Aorta (tissue), 5 donors: ENCODE measurements around the gene LY86. TPM values are rescaled to one million over a fixed set of nuclear protein-coding genes. Genes with fewer than 3 reads are reported as not detected.

Experiments
- ATAC-seq: fragments of 200-7000 bp; cut with Tn5 transposase; one replicate; pipeline ENCODE4 v1.9.1; 2022; ENCODE audit warnings: moderate library complexity; ENCODE audit not compliant: low FRiP score
- DNase-seq, 2 donors: peaks; one replicate each; pipeline ENCODE4 v3.0.0-alpha.2; 2020
- H3K27ac ChIP-seq, 2 donors: one replicate each; pipeline ENCODE4 v1.5.1; 2013; ENCODE audit warnings: low read length in 2 of 2, mild to moderate bottlenecking in 2 of 2, moderate library complexity in 2 of 2, control low read depth in 1 of 2, inconsistent platforms in 1 of 2, low read depth in 1 of 2
- H3K27me3 ChIP-seq, 2 donors: one replicate each; pipeline ENCODE4 v1.6.1; 2013; ENCODE audit warnings: control low read depth in 1 of 2, low read length in 1 of 2, mild to moderate bottlenecking in 1 of 2, moderate library complexity in 1 of 2; ENCODE audit not compliant: insufficient read depth in 2 of 2, control insufficient read depth in 1 of 2
- H3K36me3 ChIP-seq, 2 donors: one replicate each; pipeline ENCODE4 v1.6.1; 2013; ENCODE audit warnings: control low read depth in 1 of 2, low read length in 1 of 2, mild to moderate bottlenecking in 1 of 2; ENCODE audit not compliant: insufficient read depth in 2 of 2, control insufficient read depth in 1 of 2
- H3K4me1 ChIP-seq, 2 donors: one replicate each; pipeline ENCODE4 v1.6.1; 2013; ENCODE audit warnings: low read length in 2 of 2, control low read depth in 1 of 2, mild to moderate bottlenecking in 1 of 2, moderate library complexity in 1 of 2; ENCODE audit not compliant: insufficient read depth in 2 of 2, control insufficient read depth in 1 of 2
- H3K4me3 ChIP-seq, 2 donors: one replicate each; pipeline ENCODE4 v1.5.1; 2013; ENCODE audit warnings: low read length in 2 of 2, control low read depth in 1 of 2, mild to moderate bottlenecking in 1 of 2
- H3K9me3 ChIP-seq: one replicate; pipeline ENCODE4 v1.6.1; 2013; ENCODE audit warnings: mild to moderate bottlenecking, low read length; ENCODE audit not compliant: control insufficient read depth
- WGBS, 2 donors: extraction: QIAGEN DNeasy Blood & Tissue Kit; methylation state at CpG; one replicate each; pipeline ENCODE4 v1.1.7; 2013; 5-methylcytosine and 5-hydroxymethylcytosine counted together
- intact Hi-C, 2 donors: fragments of 100-400 bp; cut with DNase I; formaldehyde crosslinking; loops; one replicate each; pipeline versions ENCODE4 v1.14.2 to v1.15.0; 2022
- polyA plus RNA-seq, 2 donors: library from polyadenylated mRNA; stranded (reverse); fragments of 200-250 nt; gene quantifications; one replicate each; pipeline ENCODE4 v1.2.3, GENCODE V29; 2013
- total RNA-seq, 2 donors: library from RNA; stranded (reverse); fragmentation: NEBNext Ultra II Directional; extraction: Animal tissue kit (Norgen Biotek cat#: 25700); gene quantifications; one replicate each; pipeline ENCODE4 v1.2.1, GENCODE V29; 2021
- donor health status: healthy with polysubstance abuse.
- donor health status: Bipolar disorder and iron deficiency.
- donor health status: DM: no; HTN: no; CAD: no.
- donor health status: DM: no; HTN: no; CAD: no.
- donor health status: DM: yes; HTN: yes; CAD: no.

LY86 gene
- total and polyA plus RNA-seq, 4 donors, result 2.6 to 10.5 (median 3.9) TPM

DNA sequence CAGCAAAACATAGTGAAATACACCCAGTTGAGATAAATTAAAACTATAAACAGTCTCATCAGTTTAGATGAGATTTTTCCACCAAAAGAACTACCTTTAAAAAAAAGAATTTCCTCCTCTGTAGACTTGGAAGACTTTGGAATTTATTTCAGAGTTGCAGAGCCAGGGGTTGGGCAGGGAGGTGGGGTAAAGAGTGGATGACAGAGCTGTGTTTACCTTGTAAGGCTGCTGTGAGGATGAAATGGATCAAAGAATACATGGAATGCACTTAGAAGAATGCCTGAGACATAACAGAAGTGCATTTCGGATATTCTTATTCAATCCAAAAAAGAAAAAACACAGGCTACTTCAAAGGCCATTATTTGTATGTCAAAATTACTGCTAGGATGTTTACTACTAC is 6.4 kb upstream of the LY86 start:
- H3K27ac ChIP-seq, result no peak overlapping the region
- WGBS, 2 donors, result 53 to 59% methylated on average over 1 of the region's 1 CpG
- no peaks in the 10 kb centered on the region for H3K36me3 ChIP-seq
- no peak for ATAC-seq
- intact Hi-C loops, result no loop called here
- H3K27me3 ChIP-seq, result no peaks in the 10 kb centered on the region
- no peaks in the 10 kb centered on the region for H3K4me1 ChIP-seq
- H3K9me3 ChIP-seq, result no peaks in the 10 kb centered on the region
- DNase-seq, result no peak
- no peak overlapping the region for H3K4me3 ChIP-seq

DNA sequence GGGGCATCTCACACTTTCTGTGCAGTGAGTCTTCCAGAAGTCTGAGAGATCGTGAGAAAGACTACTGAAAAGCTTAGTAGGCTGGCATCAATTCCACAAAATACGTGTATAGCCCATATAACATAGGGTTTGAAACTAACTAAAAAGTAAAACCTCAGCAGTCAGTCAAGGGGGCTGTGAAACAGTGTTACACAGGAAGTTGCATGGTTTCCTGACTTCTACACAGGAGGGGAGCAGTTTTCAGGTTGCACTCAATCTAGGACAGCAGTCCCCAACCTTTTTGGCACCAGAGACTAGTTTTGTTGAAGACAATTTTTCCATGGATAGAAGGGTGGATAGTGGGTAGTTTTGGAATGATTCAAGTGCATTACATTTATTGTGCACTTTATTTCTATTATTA is 4.7 kb upstream of the LY86 start:
- ATAC-seq, result no peak
- no peak for DNase-seq
- 87% methylated on average over 2 of the region's 2 CpGs for WGBS, 2 donors
- H3K4me1 ChIP-seq, result no peaks in the 10 kb centered on the region
- no peak overlapping the region for H3K27ac ChIP-seq
- no peaks in the 10 kb centered on the region for H3K9me3 ChIP-seq
- no peaks in the 10 kb centered on the region for H3K27me3 ChIP-seq
- intact Hi-C loops, result no loop called here
- no peak overlapping the region for H3K4me3 ChIP-seq
- no peaks in the 10 kb centered on the region for H3K36me3 ChIP-seq

GRCh38 chr6:6584310-6585002 is 4.1 kb upstream of the LY86 start:
- H3K9me3 ChIP-seq, result no peaks in the 10 kb centered on the region
- H3K27ac ChIP-seq, result no peak overlapping the region
- H3K36me3 ChIP-seq, result no peaks in the 10 kb centered on the region
- H3K4me1 ChIP-seq, result no peaks in the 10 kb centered on the region
- no peak overlapping the region for H3K4me3 ChIP-seq
- intact Hi-C loops, result no loop called here
- WGBS, 2 donors, result 75 to 85% methylated on average over 7 of the region's 7 CpGs
- ATAC-seq, result no peak
- no peak for DNase-seq
- H3K27me3 ChIP-seq, result no peaks in the 10 kb centered on the region

DNA sequence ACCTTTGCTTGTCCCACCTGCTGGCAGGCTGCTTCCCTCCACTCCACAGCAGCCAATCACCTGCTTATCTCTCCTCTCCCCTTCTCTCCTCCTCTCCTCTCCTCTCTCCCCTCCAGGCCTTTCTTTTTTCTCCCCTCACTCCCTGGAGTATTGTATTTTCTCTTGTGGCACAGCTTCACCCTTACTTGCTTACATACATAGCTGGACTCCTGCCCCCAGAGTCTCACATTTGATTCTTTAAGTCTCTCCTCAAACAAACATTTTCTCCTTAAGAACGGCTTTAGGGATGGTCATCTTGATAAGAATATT is 3.6 kb upstream of the LY86 start:
- H3K4me3 ChIP-seq, result no peak overlapping the region
- H3K9me3 ChIP-seq, result no peaks in the 10 kb centered on the region
- no peaks in the 10 kb centered on the region for H3K36me3 ChIP-seq
- no peak overlapping the region for H3K27ac ChIP-seq
- WGBS, 2 donors, result 52 to 65% methylated on average over 1 of the region's 1 CpG
- intact Hi-C loops, result no loop called here
- H3K27me3 ChIP-seq, result no peaks in the 10 kb centered on the region
- H3K4me1 ChIP-seq, result no peaks in the 10 kb centered on the region
- DNase-seq (no peak), ATAC-seq (no peak)

DNA sequence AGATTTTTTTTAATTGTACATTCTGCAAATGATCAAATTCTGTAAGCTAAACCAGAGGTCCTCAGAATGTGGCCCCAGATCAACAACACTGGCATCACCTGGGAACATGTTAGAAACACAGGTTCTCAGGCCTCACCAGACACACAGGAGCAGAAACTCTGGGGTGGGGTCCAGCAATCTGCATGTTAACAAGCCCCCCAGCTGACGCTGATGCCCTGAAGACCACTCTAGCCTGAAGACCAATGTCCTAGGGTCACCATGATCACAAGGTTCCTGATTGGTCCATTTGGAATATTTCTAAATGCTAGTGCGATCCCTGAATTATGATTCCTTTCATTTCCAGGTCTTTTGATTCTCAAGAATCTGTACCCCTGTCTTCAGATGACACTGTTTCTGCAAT is 2.4 kb upstream of the LY86 start:
- Histone ChIP-seq H3K4me3 (no peak overlapping the region), H3K27me3 (no peaks in the 10 kb centered on the region), H3K27ac (no peak overlapping the region), H3K36me3 (no peaks in the 10 kb centered on the region), H3K9me3 (no peaks in the 10 kb centered on the region), H3K4me1 (no peaks in the 10 kb centered on the region)
- ATAC-seq, result no peak
- DNase-seq, result no peak
- intact Hi-C loops, result no loop called here
- WGBS, 2 donors, result 50 to 70% methylated on average over 2 of the region's 2 CpGs

DNA sequence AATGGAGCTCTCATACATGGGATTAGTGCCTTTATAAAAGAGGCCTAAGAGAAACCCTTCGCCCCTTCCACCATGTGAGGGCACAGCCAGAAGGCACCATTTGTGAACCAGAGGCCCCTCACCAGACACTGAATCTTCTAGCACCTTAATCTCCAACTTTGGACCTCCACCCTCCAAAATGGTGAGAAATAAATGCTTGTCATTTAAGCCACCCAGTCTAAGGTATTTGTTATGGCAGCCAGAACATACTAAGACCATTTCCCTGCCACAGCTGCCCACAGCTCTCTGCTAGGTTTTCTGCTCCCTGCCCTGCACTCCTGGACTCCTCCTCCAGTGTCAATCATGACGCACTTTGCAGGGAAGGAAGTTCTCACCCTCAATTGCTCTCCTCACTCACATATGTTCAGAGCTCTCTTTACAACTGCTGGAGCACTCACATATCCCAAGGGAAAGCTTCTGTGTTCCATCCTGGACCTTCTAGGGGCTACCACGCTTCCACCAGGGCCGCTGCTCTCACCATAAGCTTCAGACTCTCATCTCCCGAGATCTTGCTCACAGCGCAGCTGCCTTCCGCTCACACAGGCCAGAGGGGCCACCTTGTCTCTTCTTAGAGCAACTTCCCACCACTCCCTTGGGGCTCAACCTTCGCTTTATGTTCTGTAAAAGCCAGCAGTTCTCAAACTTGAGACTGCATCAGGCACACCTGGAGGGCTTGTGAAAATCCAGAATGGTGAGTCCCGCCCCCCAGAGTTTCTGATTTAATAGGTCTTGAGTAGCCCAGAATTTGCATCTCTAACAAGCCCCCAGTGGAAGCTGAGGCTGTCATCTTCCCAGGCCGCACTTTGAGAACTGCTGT is 1.6 kb upstream of the LY86 start:
- H3K27ac ChIP-seq, result no peak overlapping the region
- no peaks in the 10 kb centered on the region for H3K36me3 ChIP-seq
- 92 to 94% methylated on average over 10 of the region's 10 CpGs for WGBS, 2 donors
- no peak for DNase-seq
- intact Hi-C loops, result no loop called here
- H3K27me3 ChIP-seq, result no peaks in the 10 kb centered on the region
- no peaks in the 10 kb centered on the region for H3K9me3 ChIP-seq
- no peaks in the 10 kb centered on the region for H3K4me1 ChIP-seq
- ATAC-seq, result no peak
- H3K4me3 ChIP-seq, result no peak overlapping the region

GRCh38 chr6:6587696-6588063 is 840 bp upstream of the LY86 start:
- no peak for ATAC-seq
- no peaks in the 10 kb centered on the region for H3K4me1 ChIP-seq
- intact Hi-C loops, result no loop called here

GRCh38 chr6:6588924-6589709 is 597 bp downstream of the LY86 start:
- DNase-seq (no peak), ATAC-seq (no peak)
- H3K4me3 ChIP-seq, result no peak overlapping the region
- H3K27me3 ChIP-seq, result no peaks in the 10 kb centered on the region
- H3K27ac ChIP-seq, result no peak overlapping the region
- no peaks in the 10 kb centered on the region for H3K36me3 ChIP-seq
- H3K9me3 ChIP-seq, result no peaks in the 10 kb centered on the region
- no peaks in the 10 kb centered on the region for H3K4me1 ChIP-seq
- WGBS, 2 donors, result 71 to 83% methylated on average over 7 to 8 of the region's 8 CpGs
- intact Hi-C loops, result no loop called here

More at GRCh38 chr6:6587696-6588063, 840 bp upstream of the LY86 start:
- H3K9me3 ChIP-seq, result no peaks in the 10 kb centered on the region
- no peaks in the 10 kb centered on the region for H3K27me3 ChIP-seq
- H3K36me3 ChIP-seq, result no peaks in the 10 kb centered on the region
- WGBS, 2 donors, result 84 to 92% methylated on average over 1 of the region's 1 CpG
- DNase-seq, result no peak
- no peak overlapping the region for H3K27ac ChIP-seq
- no peak overlapping the region for H3K4me3 ChIP-seq
